CD4-positive, alpha-beta T cell treated with Interleukin-6 for 4 hours (primary cell): ENCODE data around the gene GRK5.
"Not testable (repeated sequence)": the region's sequence is repeated elsewhere in the genome, so short reads cannot be mapped to it uniquely, and the experiment has no call there.

Experiments used
- DNase-seq: peaks from one replicate; pipeline ENCODE4 v3.0.0-alpha.2; 2020; ENCODE audit warnings: mixed read lengths

The GRK5 gene

DNA sequence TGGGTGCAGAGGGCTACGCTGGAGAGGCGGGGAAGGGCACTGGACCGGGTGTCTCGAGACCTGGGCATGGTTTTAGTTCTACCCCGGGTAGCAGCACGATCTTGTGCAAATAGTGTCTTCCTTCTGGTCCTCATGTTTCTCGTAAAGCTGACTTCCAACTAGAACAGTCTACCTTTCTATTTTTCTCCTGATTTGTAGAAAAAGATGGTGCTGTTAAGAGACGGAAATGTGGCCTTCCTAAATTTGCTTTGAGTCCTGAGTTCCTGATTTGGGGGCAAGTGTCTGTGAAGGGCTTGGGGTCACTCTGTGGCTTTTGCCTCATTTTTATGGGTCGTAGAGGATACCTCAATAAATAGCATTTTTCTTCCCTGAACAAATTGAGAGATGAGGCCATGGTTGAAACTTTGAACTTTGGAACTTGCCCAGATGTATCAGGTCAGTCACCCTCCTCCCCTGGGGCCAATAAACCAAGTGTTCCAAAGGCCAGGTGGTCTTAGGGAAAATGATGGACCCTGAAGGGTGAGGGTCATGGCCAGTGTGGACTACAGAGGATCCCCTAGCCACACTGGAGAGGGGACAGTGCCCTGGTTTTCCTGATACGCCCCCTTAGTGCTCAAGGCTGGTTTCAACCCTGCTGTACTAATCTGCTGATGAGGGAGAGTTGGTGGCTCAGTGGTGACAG, 45.2 kb downstream of the GRK5 start:
- no peak for DNase-seq

DNA sequence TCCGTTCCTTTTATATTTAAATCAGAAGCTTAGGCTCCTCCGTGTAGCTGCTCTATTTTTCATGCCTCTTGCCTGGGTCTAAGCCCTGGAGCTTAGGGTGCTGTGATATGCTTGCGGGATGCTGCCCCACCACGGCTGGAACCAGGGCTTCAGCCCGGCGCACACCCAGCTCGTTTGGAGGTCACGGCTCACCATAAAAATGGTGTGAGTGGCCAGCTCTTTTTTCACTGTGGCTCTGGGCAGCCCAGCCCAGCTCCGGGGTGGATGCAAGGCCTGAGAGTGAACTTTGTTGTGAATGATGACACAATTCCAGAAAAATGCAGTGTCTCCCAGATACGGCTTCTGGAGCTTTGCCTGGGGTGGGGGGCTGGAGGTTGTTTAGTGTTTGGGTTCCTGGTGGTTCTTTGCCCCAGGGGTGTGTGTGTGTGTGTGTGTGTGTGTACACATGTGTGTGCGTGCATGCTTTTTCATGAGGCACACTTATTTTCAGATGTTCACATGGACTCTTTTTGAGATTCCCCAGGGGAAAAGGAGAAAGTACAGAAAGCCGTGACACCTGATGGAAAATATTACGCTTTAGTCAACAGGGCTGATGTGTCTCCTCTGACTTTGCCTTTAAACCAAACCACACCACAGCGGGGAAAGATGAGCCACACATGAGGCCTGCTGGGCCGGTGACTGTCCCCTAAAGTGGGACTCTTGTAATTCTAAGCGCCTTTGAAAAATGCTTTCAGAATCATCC, 46.2 kb downstream of the GRK5 start:
- no peak for DNase-seq

DNA sequence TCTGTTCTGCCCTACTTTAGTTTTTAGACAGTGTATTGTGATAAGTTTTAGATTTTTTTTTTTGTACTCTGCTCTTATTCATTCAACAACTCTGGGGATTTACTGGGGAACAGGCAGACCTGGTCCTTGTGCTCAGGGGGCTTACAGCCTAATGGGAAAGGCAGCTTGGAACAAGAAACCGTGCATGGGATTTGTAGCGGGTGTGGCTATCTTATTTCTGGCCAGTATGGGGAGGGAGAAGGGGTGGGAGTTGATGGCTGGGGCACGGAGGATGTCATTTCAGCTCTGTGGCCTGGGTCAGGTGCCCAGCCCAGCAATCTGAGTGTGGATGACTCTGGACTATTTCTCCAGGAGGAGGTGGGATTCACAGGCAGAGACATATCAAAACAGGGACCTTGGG, 47.0 kb downstream of the GRK5 start:
- DNase-seq: no peak

DNA sequence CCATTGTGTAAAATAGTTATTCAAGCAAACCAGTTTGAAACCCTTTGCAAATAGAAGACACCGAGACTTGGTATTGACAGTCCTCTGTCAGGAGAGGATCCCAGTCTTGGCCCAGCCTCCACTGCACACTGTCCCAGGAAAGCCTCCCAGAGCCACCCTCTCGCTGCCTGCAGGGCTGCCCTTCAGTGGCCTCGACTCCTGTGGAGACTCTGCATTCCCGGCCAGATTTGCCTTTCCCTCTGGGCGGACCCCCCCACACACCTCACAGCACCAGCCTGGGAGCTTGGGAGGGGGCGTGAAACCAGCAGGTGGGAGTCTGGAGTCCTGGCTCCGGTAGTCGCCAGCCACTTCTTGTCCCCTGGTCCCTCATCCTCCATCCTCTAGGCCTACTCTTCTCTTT, 48.7 kb downstream of the GRK5 start:
- no peak for DNase-seq

DNA sequence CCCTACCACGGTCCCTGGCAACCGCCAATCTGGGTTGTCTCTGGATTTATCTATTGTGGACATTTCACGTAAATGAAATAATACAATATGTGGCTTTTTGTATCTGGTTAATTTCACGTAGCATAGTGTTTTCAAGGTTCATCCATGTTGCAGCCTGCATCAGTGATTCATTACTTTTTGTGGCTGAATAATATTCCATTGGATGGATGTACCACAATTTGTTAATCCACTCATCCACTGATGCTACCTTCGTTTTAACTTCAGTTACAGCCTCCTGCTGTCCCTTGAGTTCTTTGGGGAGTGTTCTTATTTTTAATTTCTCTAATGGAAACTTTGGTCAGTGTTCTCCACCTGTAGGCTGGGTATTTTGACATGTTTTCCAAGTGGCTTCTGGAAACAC, 49.5 kb downstream of the GRK5 start:
- no peak for DNase-seq

DNA sequence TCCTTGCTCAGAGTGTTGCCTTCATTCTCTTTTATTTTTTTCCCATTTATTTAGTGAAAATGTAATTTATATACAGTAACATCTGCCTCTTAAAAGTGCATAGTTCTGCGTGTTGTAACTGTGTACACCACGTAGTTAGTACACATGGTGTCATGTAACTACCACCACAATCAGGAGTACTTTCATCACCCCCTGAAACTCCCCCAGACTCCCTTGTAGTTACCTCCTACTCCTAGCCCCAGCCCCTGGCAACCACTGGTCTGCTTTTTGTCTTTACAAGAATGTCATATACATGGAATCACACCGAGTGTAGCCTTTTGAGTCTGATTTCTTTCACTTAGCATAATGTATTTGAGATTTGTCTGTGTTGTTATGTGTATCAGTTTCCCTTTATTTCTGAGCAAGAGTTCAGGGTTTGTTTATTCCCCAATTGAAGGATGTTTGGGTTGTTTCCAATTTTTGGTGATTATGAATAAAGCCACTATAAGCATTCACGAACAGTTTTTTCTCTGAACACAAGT, 50.6 kb downstream of the GRK5 start:
- no peak for DNase-seq

DNA sequence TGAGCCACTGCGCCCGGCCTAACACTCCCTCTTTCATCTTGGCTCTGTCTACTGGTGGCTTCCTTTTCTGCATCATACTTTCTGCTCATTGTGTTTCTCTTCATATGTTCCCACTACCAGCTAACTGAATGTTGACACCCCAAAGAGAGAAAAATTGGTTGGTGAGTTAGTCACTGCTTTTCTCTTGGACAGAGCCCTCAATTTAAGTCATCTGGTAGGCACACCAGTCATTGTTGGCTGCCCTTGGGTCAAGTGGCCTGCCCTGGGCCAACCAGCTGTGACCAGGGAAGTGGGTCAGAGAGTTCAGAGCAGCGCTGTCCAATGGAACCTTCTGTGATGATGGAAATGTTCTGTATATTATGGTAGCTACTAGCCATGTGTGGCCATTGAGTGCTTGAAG, 52.0 kb downstream of the GRK5 start:
- DNase-seq: no peak

DNA sequence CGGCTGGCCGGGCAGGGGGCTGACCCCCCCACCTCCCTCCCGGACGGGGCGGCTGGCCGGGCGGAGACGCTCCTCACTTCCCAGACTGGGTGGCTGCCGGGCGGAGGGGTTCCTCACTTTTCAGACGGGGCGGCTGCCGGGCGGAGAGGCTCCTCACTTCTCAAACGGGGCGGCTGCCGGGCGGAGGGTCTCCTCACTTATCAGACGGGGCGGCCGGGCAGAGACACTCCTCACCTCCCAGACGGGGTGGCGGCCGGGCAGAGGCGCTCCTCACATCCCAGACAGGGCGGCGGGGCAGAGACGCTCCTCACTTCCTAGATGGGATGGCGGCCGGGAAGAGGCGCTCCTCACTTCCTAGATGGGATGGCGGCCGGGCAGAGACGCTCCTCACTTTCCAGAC, 53.6 kb downstream of the GRK5 start:
- not testable (repeated sequence) for DNase-seq

DNA sequence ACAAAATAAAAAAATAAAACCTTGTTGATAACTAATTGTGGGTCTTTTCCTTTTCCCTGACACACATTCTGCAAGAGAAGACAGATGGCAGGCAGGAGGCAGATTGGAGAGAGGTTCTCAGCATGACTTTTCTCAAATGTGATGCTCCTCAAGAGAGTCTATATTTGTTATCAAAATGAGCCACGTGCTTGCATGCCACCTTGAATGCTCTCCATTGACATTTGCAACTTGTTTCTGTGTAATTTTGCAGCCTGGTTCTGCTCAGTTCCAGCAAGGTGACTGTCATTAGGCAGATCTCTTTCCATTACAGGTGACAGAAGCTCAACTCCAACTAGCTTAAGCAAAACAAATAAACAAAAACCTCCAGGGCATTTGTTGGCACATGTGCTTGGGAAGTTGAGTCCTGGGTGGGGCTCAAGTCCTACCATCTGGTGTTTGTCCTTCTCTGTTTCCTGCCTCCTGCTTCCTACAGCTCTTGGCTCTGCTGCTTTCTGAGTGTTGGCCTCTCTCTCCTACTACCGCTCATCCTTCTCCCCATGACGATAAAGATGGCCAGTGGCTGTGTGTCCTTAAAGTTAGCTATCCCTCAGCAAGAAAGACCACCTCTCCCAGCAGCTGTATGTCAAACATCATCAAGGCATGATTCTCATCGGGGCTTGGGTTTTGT, 56.7 kb downstream of the GRK5 start:
- no peak for DNase-seq

DNA sequence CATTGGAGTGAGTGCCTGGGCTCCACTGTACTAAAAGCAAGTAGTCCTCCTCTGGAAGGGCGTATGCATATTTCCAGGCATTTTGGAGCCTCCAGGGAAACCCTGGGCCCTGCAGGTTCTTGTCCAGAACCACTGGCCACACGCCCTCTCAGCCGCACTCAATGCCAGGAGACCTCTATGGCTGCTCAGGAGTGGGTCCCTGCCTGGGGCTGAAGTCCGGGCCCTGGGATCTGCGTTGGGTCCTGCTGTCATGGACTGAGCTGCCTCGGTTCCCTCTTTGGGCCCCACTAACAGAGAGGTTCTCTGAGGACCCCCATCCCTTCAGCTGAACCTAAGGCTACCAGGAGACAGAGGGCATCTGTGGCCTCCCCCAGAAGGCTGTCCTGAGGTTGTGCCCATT, 58.3 kb downstream of the GRK5 start:
- DNase-seq: no peak

DNA sequence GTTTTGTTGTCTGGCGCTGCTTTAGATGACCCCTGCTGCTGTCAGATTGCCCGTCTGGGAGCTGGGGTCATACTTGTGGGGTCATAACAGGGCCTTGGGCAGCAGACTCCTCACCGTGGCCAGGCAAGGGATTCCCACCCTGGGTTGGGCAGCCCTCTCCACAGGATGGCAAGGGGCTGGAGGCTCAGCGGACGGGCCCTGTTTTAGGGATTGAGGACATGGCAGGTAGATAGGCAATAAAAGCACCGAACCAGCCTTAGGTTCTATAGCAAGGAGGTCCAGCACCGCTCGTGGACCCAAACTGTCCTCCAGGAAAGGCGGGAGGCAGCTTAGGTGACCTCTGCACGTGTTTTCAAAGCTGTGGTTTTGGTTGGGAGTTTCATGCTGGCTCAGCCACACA, 60.0 kb downstream of the GRK5 start:
- DNase-seq: no peak

DNA sequence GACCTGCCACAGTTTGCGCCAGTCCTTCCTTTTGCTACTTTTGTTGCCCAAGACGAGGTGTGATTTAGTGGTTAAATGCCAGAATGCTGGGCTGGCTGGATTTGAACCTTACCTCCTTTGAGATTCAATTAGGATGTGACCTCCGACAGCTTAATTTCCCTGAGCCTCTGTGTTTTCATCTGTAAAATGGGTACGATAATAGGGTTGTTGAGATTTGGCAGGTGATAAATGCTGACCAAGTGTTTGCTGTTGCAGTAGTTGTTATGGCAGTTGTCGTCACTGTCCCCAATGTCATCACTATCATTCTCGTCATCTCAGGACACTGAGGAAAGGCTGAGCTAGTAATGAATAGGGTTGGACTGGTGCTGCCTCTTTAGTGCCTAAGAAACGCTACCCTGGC, 61.1 kb downstream of the GRK5 start:
- DNase-seq: no peak

DNA sequence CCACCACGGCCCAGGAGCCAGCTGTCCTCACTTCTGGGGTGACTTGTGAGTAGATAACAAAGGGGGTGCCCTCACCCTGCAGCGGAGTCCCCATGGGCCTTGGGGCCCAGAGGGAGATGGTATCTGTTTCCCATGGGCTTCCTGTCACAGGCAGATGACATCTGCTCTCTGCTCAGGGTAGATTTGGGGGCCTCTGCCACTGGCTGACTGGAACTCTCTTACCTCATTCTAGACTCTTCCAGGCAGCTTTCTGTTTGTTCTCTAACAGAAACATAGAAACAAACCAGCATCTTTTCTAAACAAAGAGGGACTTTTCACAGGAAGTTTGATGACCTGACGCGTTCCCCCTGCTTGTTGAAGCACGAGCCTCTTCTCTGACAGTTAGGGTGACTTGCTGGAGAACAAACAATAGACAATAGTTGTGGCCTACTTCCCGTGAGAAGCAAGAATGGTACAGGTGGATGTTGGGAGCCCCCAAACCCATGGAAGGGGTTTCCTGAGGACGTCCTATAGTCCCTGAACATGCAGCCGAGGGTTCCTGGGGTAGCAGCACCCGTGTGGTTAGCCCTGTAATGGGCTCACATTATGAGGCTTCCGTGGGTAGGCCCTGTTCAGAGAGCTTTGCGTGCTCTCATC, 61.6 kb downstream of the GRK5 start:
- peak; percentile 73 for DNase-seq

DNA sequence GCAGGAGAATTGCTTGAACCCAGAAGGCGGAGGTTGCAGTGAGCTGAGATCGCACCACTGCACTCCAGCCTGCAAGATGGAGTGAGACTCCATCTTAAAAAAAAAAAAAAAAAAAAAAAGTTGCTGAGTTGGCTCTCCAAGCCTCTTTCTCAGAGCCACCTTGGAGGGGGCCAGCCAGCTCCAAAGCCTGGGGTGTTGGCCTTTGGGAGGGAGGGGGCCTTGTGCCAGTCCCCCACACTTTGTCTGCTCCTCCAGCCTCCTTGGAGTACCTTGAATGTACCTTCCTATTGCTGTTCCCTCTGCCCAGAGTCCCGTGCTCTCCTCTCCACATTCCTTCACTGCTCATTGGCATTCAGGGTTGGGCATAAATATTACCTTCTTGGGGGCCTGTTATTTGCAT, 62.4 kb downstream of the GRK5 start:
- DNase-seq: no peak

DNA sequence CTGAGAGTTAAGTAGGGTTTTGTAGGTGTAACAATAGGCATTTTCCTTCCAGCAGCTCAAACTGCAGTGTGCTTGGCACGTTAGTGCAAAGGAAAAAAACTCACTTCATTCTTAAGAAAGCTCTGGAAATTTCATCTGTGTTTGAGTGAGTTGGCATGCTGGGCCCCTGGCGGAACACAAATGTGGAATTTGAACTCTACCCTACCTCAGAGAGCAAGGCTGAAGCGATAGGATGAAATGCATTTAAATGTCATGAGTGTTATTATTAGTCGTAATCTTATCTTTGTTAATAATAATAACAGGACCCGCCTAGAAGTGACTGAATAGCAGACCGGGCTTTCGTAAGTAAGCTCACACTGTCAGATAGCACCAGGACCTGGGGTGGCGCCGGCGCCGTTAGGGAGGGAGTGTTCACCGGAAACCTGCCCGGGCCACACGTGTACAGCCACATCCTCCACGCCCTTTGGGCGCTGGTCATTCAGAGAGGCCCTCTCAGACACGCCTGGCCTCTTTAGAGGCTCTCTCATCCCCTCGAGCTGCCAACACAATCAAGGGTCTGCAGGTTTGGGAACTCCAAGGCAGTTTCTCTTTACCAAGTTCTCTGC, 63.5 kb downstream of the GRK5 start:
- peak; percentile 47 for DNase-seq

DNA sequence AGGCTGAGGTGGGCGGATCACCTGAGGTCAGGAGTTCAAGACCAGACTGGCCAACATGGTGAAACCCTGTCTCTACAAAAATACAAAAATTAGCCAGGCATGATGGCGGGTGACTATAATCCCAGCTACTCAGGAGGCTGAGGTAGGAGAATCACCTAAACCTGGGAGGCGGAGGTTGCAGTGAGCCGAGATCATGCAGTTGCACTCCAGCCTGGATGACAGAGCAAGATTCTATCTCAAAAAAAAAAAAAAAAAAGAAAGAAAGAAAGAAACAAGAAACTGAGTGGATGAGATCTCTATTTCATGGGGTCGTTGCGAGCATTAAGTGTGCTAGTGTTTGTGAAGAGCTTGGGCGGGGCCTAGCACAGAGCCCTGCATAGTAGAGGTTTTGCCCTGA, 65.0 kb downstream of the GRK5 start:
- DNase-seq: not testable (repeated sequence)

DNA sequence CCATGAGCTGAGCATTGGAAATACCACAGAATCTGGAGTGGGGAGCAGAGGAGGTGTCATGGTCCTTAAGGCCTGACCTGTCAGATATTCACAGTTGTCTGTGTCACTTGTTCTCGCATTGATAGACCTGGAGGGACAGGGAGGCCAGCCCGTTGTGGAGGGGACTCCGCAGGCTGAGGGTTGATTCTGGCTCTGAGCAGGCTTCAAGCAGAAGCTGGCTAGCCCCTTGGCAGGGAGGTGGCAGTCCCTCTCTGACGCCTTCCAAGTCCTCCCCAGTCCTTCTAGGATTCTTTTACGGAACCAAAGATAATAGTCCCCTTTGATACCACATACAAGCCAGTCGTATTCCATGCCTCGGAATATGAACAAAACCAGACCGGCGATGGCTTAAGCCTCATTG, 65.4 kb downstream of the GRK5 start:
- DNase-seq: no peak

DNA sequence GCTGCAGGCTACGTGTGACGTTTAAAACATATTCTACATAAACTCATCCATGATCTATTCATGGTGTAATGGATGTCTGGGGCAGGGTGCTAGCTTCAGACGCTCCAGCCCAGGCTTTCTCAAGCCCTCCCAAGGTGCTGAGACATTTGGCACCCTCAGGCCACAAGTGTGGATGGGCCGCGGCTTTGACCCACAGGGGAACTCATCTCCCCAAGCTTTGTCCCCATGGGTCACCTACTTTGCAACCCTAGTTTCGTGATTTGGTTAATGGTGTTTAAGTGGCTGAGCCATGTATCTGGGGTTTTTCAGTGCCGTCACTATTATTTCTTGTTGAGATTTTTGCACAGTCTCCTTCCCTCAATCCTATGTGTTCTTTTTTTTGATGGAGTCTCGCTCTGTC, 66.0 kb downstream of the GRK5 start:
- no peak for DNase-seq

DNA sequence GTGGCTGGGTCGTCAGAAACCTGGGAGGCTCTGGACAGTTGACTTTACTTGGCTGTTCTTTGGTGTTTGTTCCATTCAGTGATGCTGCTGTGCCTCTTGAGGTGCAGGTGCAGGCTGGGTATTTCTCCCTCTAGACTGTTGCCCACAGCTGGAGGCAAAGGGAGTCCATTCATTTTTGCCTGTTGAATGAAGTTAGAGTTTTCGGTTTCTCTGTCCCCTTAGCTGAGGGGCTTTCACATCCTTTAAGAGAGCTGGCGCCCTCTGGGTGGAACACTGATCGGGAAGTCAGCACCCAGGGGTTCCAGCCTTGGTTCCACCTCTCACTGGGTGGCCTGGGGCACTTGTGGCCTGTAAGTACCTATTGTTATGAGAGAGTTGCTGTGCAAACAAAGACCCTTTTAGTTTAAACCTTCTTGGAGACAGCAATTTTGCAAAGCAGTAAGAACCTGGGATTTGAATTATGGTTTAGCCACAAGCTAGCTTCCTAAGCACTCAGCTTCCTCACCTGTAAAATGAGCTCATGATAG, 67.2 kb downstream of the GRK5 start:
- no peak for DNase-seq

DNA sequence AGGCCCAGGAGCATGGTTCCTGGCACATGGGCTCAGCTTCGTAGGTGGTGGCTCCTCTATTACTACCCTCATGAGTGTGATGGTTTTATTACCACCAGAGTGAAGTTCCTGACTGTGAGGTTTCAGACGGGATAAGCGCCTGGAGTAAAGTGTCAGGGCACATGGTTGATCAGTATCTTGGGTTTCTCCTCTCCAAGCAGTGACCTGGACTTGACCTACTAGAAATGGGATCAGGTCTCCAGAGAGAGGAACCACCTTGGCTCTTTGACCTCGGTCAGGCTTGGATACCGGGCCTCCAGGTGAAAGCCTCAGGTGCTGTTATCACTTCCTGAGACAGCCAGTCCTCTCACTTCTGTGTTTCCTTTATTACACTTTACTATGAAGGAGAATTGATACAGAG, 67.7 kb downstream of the GRK5 start:
- no peak for DNase-seq

DNA sequence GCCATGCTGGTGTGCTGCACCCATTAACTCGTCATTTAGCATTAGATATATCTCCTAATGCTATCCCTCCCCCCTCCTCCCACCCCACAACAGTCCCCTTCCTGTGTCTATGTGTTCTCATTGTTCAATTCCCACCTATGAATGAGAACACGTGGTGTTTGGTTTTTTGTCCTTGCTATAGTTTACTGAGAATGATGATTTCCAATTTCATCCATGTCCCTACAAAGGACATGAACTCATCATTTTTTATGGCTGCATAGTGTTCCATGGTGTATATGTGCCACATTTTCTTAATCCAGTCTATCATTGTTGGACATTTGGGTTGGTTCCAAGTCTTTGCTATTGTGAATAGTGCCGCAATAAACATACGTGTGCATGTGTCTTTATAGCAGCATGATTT, 68.8 kb downstream of the GRK5 start:
- not testable (repeated sequence) for DNase-seq

DNA sequence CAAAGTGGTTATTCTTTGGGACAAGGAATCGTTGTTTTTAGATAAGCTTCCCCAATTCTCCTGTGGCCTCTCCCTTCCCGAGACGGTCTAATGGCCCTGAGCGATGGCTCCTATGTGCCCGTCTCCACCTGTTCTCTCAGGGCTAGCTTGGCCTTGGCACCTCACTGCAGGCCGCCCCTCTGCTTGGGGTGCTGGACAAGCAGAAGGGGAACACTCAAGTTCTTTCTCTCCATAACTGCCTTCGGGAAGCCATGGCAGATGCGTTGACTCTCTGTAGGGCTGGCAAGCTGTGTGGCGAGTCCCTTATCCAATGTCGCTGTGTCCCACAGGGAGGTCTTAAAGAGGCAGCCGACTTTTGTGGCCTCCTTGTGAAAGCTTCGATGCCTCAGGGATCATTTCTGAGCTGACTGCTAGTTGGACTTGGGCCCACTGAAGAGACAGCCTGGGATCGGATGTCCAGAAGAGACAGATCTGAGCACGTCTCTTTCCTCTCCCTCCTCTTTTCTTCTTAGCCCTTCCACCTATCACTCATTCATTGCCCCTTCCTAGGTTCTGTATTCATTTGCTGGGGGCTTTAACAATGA, 70.8 kb downstream of the GRK5 start:
- DNase-seq: no peak
